ENCODE data around the gene CD82.
"Not testable (repeated sequence)": the region's sequence is repeated elsewhere in the genome, so short reads cannot be mapped to it uniquely, and the experiment has no call there.

CD82 gene

GRCh38 chr11:44533921-44534711, 31.3 kb upstream of the CD82 start:
- H3K36me3 ChIP-seq (ENCODE audit: control insufficient read depth, insufficient read depth, low read length), result no peaks in the 10 kb centered on the region
- 0 out of 2 replicates have a peak, but pooled peaks cover 3% of the 10 kb centered on the region for H3K4me1 ChIP-seq (ENCODE audit: control insufficient read depth, insufficient read depth, low read length)
- no peaks in the 10 kb centered on the region for H3K9me3 ChIP-seq (ENCODE audit: control insufficient read depth, insufficient read depth, low read length)
- H3K27ac ChIP-seq (ENCODE audit: low read depth, low read length), result no peak overlapping the region
- no peak overlapping the region for H3K4me3 ChIP-seq (ENCODE audit: low read depth, low read length)
- peaks cover 6% of the 10 kb centered on the region for H3K27me3 ChIP-seq (ENCODE audit: control insufficient read depth, insufficient read depth, low read length)
- no peak overlapping the region for H3K9ac ChIP-seq (ENCODE audit: low read depth, low read length)

GRCh38 chr11:44535191-44535980, 30.1 kb upstream of the CD82 start:
- Histone ChIP-seq H3K36me3 (ENCODE audit: control insufficient read depth, insufficient read depth, low read length) (no peaks in the 10 kb centered on the region), H3K9ac (ENCODE audit: low read depth, low read length) (no peak overlapping the region), H3K27ac (ENCODE audit: low read depth, low read length) (no peak overlapping the region), H3K9me3 (ENCODE audit: control insufficient read depth, insufficient read depth, low read length) (no peaks in the 10 kb centered on the region), H3K4me1 (ENCODE audit: control insufficient read depth, insufficient read depth, low read length) (peaks cover 14% of the 10 kb centered on the region; the same call in 1 of the 2 replicates), H3K4me3 (ENCODE audit: low read depth, low read length) (no peak overlapping the region), H3K27me3 (ENCODE audit: control insufficient read depth, insufficient read depth, low read length) (peaks cover 6% of the 10 kb centered on the region)

- no peak overlapping the region for H3K9ac ChIP-seq (ENCODE audit: low read depth, low read length)
- H3K27me3 ChIP-seq (ENCODE audit: control insufficient read depth, insufficient read depth, low read length), result peaks cover 6% of the 10 kb centered on the region
- H3K9me3 ChIP-seq (ENCODE audit: control insufficient read depth, insufficient read depth, low read length), result no peaks in the 10 kb centered on the region
- H3K36me3 ChIP-seq (ENCODE audit: control insufficient read depth, insufficient read depth, low read length), result no peaks in the 10 kb centered on the region
- no peak overlapping the region for H3K27ac ChIP-seq (ENCODE audit: low read depth, low read length)
- peaks cover 11% of the 10 kb centered on the region; the same call in 1 of the 2 replicates for H3K4me1 ChIP-seq (ENCODE audit: control insufficient read depth, insufficient read depth, low read length)
- no peak overlapping the region for H3K4me3 ChIP-seq (ENCODE audit: low read depth, low read length)
These were observed 28.5 kb upstream of the CD82 start for GRCh38 chr11:44536788-44537516.

GRCh38 chr11:44537679-44538078, 27.8 kb upstream of the CD82 start:
- Histone ChIP-seq H3K27me3 (ENCODE audit: control insufficient read depth, insufficient read depth, low read length) (peaks cover 6% of the 10 kb centered on the region), H3K27ac (ENCODE audit: low read depth, low read length) (no peak overlapping the region), H3K4me1 (ENCODE audit: control insufficient read depth, insufficient read depth, low read length) (peaks cover 11% of the 10 kb centered on the region; the same call in 1 of the 2 replicates), H3K4me3 (ENCODE audit: low read depth, low read length) (no peak overlapping the region), H3K9me3 (ENCODE audit: control insufficient read depth, insufficient read depth, low read length) (no peaks in the 10 kb centered on the region), H3K36me3 (ENCODE audit: control insufficient read depth, insufficient read depth, low read length) (no peaks in the 10 kb centered on the region), H3K9ac (ENCODE audit: low read depth, low read length) (no peak overlapping the region)

GRCh38 chr11:44538375-44539054, 26.9 kb upstream of the CD82 start:
- no peaks in the 10 kb centered on the region for H3K9me3 ChIP-seq (ENCODE audit: control insufficient read depth, insufficient read depth, low read length)
- peaks cover 6% of the 10 kb centered on the region for H3K27me3 ChIP-seq (ENCODE audit: control insufficient read depth, insufficient read depth, low read length)
- peaks cover 11% of the 10 kb centered on the region; the same call in 1 of the 2 replicates for H3K4me1 ChIP-seq (ENCODE audit: control insufficient read depth, insufficient read depth, low read length)
- H3K9ac ChIP-seq (ENCODE audit: low read depth, low read length), result no peak overlapping the region
- no peak overlapping the region for H3K27ac ChIP-seq (ENCODE audit: low read depth, low read length)
- H3K4me3 ChIP-seq (ENCODE audit: low read depth, low read length), result no peak overlapping the region
- no peaks in the 10 kb centered on the region for H3K36me3 ChIP-seq (ENCODE audit: control insufficient read depth, insufficient read depth, low read length)

- H3K27ac ChIP-seq (ENCODE audit: low read depth, low read length), result no peak overlapping the region
- no peak overlapping the region for H3K4me3 ChIP-seq (ENCODE audit: low read depth, low read length)
These were observed 25.5 kb upstream of the CD82 start for GRCh38 chr11:44539971-44540370.

GRCh38 chr11:44540667-44541066, 24.8 kb upstream of the CD82 start:
- Histone ChIP-seq H3K36me3 (ENCODE audit: control insufficient read depth, insufficient read depth, low read length) (no peaks in the 10 kb centered on the region), H3K9ac (ENCODE audit: low read depth, low read length) (no peak overlapping the region), H3K4me3 (ENCODE audit: low read depth, low read length) (no peak overlapping the region), H3K27ac (ENCODE audit: low read depth, low read length) (no peak overlapping the region), H3K9me3 (ENCODE audit: control insufficient read depth, insufficient read depth, low read length) (no peaks in the 10 kb centered on the region), H3K4me1 (ENCODE audit: control insufficient read depth, insufficient read depth, low read length) (peaks cover 11% of the 10 kb centered on the region; the same call in 1 of the 2 replicates), H3K27me3 (ENCODE audit: control insufficient read depth, insufficient read depth, low read length) (peaks cover 6% of the 10 kb centered on the region)

More at GRCh38 chr11:44539971-44540370, 25.5 kb upstream of the CD82 start:
- H3K9ac ChIP-seq (ENCODE audit: low read depth, low read length), result no peak overlapping the region
- H3K4me1 ChIP-seq (ENCODE audit: control insufficient read depth, insufficient read depth, low read length), result peaks cover 11% of the 10 kb centered on the region; the same call in 1 of the 2 replicates
- no peaks in the 10 kb centered on the region for H3K9me3 ChIP-seq (ENCODE audit: control insufficient read depth, insufficient read depth, low read length)
- peaks cover 6% of the 10 kb centered on the region for H3K27me3 ChIP-seq (ENCODE audit: control insufficient read depth, insufficient read depth, low read length)
- no peaks in the 10 kb centered on the region for H3K36me3 ChIP-seq (ENCODE audit: control insufficient read depth, insufficient read depth, low read length)

- no peak overlapping the region for H3K9ac ChIP-seq (ENCODE audit: low read depth, low read length)
- no peak overlapping the region for H3K4me3 ChIP-seq (ENCODE audit: low read depth, low read length)
- H3K9me3 ChIP-seq (ENCODE audit: control insufficient read depth, insufficient read depth, low read length), result no peaks in the 10 kb centered on the region
- H3K4me1 ChIP-seq (ENCODE audit: control insufficient read depth, insufficient read depth, low read length), result peaks cover 11% of the 10 kb centered on the region; the same call in 1 of the 2 replicates
- no peaks in the 10 kb centered on the region for H3K36me3 ChIP-seq (ENCODE audit: control insufficient read depth, insufficient read depth, low read length)
- peaks cover 6% of the 10 kb centered on the region for H3K27me3 ChIP-seq (ENCODE audit: control insufficient read depth, insufficient read depth, low read length)
- H3K27ac ChIP-seq (ENCODE audit: low read depth, low read length), result no peak overlapping the region
These were observed 23.1 kb upstream of the CD82 start for GRCh38 chr11:44542372-44542771.

GRCh38 chr11:44546984-44547383, 18.5 kb upstream of the CD82 start:
- H3K36me3 ChIP-seq (ENCODE audit: control insufficient read depth, insufficient read depth, low read length); H3K4me3 ChIP-seq (ENCODE audit: low read depth, low read length); H3K27me3 ChIP-seq (ENCODE audit: control insufficient read depth, insufficient read depth, low read length); H3K4me1 ChIP-seq (ENCODE audit: control insufficient read depth, insufficient read depth, low read length); H3K9ac ChIP-seq (ENCODE audit: low read depth, low read length); H3K9me3 ChIP-seq (ENCODE audit: control insufficient read depth, insufficient read depth, low read length); H3K27ac ChIP-seq (ENCODE audit: low read depth, low read length): not testable (repeated sequence)

GRCh38 chr11:44547534-44547933, 17.9 kb upstream of the CD82 start:
- H3K9ac ChIP-seq (ENCODE audit: low read depth, low read length); H3K36me3 ChIP-seq (ENCODE audit: control insufficient read depth, insufficient read depth, low read length); H3K27me3 ChIP-seq (ENCODE audit: control insufficient read depth, insufficient read depth, low read length); H3K27ac ChIP-seq (ENCODE audit: low read depth, low read length); H3K9me3 ChIP-seq (ENCODE audit: control insufficient read depth, insufficient read depth, low read length); H3K4me3 ChIP-seq (ENCODE audit: low read depth, low read length); H3K4me1 ChIP-seq (ENCODE audit: control insufficient read depth, insufficient read depth, low read length): not testable (repeated sequence)
